PC-9 (cell line): ENCODE data around the gene MCM5. TPM values are rescaled to one million over a fixed set of nuclear protein-coding genes. Genes with fewer than 3 reads are reported as not detected.

Experiments used
- BruUV-seq: library from RNA; stranded (reverse); fragments of 400-500 nt; replicated peaks from 2 replicates; lab custom pipeline; 2021; lab: Mats Ljungman, UMichigan
- CTCF ChIA-PET: fragments of 300-600 bp; sonication (Branson Sonifier 250); formaldehyde crosslinking; loops from one replicate; lab custom pipeline; 2022; ENCODE audit warnings: antibody characterized with exemption; lab: Charles Lee
- POLR2A ChIA-PET: fragments of 300-600 bp; sonication (Branson Sonifier 250); formaldehyde crosslinking; loops from one replicate; lab custom pipeline; 2022; ENCODE audit warnings: antibody characterized with exemption; ENCODE audit not compliant: unreplicated experiment; lab: Charles Lee
- DNase-seq, 2 experiments: peaks; one replicate each; pipeline versions ENCODE4 v3.0.0 to v3.0.0-alpha.2; 2015 to 2022; ENCODE audit warnings: mixed read lengths in 1 of 2
- H2AFZ ChIP-seq: fragments of 200-600 bp; sonication (generic); 2 replicates; pipeline ENCODE4 v1.8.1; 2017; ENCODE audit warnings: antibody characterized with exemption
- H3F3A ChIP-seq: fragments of 200-600 bp; sonication (generic); 2 replicates; pipeline ENCODE4 v1.8.1; 2017; ENCODE audit warnings: antibody characterized with exemption, mild to moderate bottlenecking, low read depth; ENCODE audit not compliant: insufficient read depth
- H3K27ac ChIP-seq: fragments of 200-600 bp; sonication (generic); 2 replicates; pipeline ENCODE4 v1.6.1; 2016; ENCODE audit warnings: mixed run types
- H3K27me3 ChIP-seq: fragments of 200-600 bp; sonication (generic); 2 replicates; pipeline ENCODE4 v1.6.1; 2016; ENCODE audit warnings: low read depth, mixed run types; ENCODE audit not compliant: insufficient read depth
- H3K36me3 ChIP-seq: fragments of 200-600 bp; sonication (generic); 2 replicates; pipeline ENCODE4 v1.6.1; 2016; ENCODE audit warnings: low read depth, mixed run types
- H3K4me1 ChIP-seq: fragments of 200-600 bp; sonication (generic); replicated peaks from 2 replicates; pipeline ENCODE4 v1.6.1; 2016; ENCODE audit warnings: mixed run types; ENCODE audit not compliant: insufficient read depth
- H3K4me2 ChIP-seq: fragments of 200-600 bp; sonication (generic); 2 replicates; pipeline ENCODE4 v1.6.1; 2017; ENCODE audit warnings: mixed run types
- H3K4me3 ChIP-seq: fragments of 200-600 bp; sonication (generic); 2 replicates; pipeline ENCODE4 v1.6.1; 2016; ENCODE audit warnings: mixed run types
- H3K79me2 ChIP-seq: fragments of 200-600 bp; sonication (generic); 2 replicates; pipeline ENCODE4 v1.6.1; 2017; ENCODE audit warnings: low read depth, mixed run types
- H3K9me2 ChIP-seq: fragments of 200-600 bp; sonication (generic); 2 replicates; pipeline ENCODE4 v1.8.1; 2017; ENCODE audit warnings: mild to moderate bottlenecking; ENCODE audit not compliant: insufficient read depth
- H3K9me3 ChIP-seq: fragments of 200-600 bp; sonication (generic); 2 replicates; pipeline ENCODE4 v1.8.1; 2016; ENCODE audit warnings: low read depth; ENCODE audit not compliant: insufficient read depth
- H4K20me1 ChIP-seq: fragments of 200-600 bp; sonication (generic); 2 replicates; pipeline ENCODE4 v1.8.1; 2017; ENCODE audit not compliant: insufficient read depth
- EZH2 ChIP-seq: fragments of 200-600 bp; sonication (generic); IDR thresholded peaks from 2 replicates; pipeline ENCODE4 v1.8.0; 2017; ENCODE audit warnings: antibody characterized with exemption, low read depth
- intact Hi-C: fragments of 100-400 bp; cut with micrococcal nuclease; formaldehyde crosslinking; loops from one replicate; pipeline ENCODE4 v1.10.0; 2022; ENCODE audit not compliant: unreplicated experiment
- total RNA-seq: library from RNA; stranded (reverse); gene quantifications from 2 replicates; pipeline ENCODE4 v1.2.3, GENCODE V29; 2021
- TF ChIP-seq, protein P1 (sequence below): fragments of 200-600 bp; sonication (generic); conservative IDR thresholded peaks from 2 replicates; pipeline ENCODE4 v1.6.1; 2017; ENCODE audit warnings: mixed run types, antibody characterized with exemption, mild to moderate bottlenecking, moderate library complexity

The MCM5 gene
- total RNA-seq, 1 experiment from 2014 or later: 115 TPM

DNA sequence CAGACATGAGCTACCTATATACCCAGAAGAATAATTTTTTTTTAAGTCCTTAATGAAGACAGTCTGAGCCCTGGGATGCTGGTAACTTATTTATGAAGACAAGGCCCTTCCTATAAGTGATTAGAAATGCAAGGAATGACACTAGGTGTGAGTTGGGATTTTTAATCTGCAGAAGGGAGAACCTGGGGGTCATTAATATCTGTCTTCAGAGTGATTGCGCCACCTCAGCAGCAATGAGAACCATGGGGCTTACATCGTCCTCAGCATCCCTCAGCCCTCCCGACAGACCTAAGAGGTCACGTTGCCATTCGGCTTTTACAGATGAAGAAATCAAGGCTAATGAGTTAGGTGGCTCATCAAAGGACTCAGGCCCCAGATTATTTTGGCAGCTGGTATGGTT, 55.6 kb downstream of the MCM5 start:
- no peaks in the 10 kb centered on the region for H3K4me1 ChIP-seq
- H4K20me1 ChIP-seq: no peaks in the 10 kb centered on the region
- intact Hi-C loops: no loop called here
- no peaks in the 10 kb centered on the region for H3K9me2 ChIP-seq
- peaks cover 18% of the 10 kb centered on the region; the same call in 1 of the 2 replicates for H3F3A ChIP-seq
- no peak for DNase-seq
- H3K36me3 ChIP-seq: no peaks in the 10 kb centered on the region
- CTCF ChIA-PET: no interaction called here
- BruUV-seq: no TSS peak
- no peaks in the 10 kb centered on the region for H3K27me3 ChIP-seq
- no peak overlapping the region for H2AFZ ChIP-seq
- POLR2A ChIA-PET: interaction anchor here (0.6 kb wide), 1 partner anchor 200 kb away, joined by 8 read pairs; no protein-coding TSS in a partner anchor
- no peak for TF ChIP-seq EZH2
- TF ChIP-seq, protein P1, sequence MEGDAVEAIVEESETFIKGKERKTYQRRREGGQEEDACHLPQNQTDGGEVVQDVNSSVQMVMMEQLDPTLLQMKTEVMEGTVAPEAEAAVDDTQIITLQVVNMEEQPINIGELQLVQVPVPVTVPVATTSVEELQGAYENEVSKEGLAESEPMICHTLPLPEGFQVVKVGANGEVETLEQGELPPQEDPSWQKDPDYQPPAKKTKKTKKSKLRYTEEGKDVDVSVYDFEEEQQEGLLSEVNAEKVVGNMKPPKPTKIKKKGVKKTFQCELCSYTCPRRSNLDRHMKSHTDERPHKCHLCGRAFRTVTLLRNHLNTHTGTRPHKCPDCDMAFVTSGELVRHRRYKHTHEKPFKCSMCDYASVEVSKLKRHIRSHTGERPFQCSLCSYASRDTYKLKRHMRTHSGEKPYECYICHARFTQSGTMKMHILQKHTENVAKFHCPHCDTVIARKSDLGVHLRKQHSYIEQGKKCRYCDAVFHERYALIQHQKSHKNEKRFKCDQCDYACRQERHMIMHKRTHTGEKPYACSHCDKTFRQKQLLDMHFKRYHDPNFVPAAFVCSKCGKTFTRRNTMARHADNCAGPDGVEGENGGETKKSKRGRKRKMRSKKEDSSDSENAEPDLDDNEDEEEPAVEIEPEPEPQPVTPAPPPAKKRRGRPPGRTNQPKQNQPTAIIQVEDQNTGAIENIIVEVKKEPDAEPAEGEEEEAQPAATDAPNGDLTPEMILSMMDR: no peak
- H3K4me3 ChIP-seq: no peak overlapping the region
- H3K4me2 ChIP-seq: no peak overlapping the region
- no peaks in the 10 kb centered on the region for H3K79me2 ChIP-seq
- H3K27ac ChIP-seq: no peak overlapping the region
- no peaks in the 10 kb centered on the region for H3K9me3 ChIP-seq

GRCh38 chr22:35456757-35457156, 56.8 kb downstream of the MCM5 start:
- Histone ChIP-seq H3K4me2 (no peak overlapping the region), H3K9me3 (no peaks in the 10 kb centered on the region), H3K27ac (no peak overlapping the region), H4K20me1 (no peaks in the 10 kb centered on the region), H3K9me2 (no peaks in the 10 kb centered on the region), H3F3A (peaks cover 18% of the 10 kb centered on the region; the same call in 1 of the 2 replicates), H3K27me3 (no peaks in the 10 kb centered on the region), H3K4me3 (no peak overlapping the region), H3K79me2 (no peaks in the 10 kb centered on the region), H3K4me1 (no peaks in the 10 kb centered on the region), H3K36me3 (no peaks in the 10 kb centered on the region), H2AFZ (no peak overlapping the region)
- TF ChIP-seq, protein P1: no peak
- TF ChIP-seq EZH2: no peak
- ChIA-PET CTCF (interaction anchor here (0.7 kb wide), 1 partner anchor 68 kb away, joined by 5 read pairs; no protein-coding TSS in a partner anchor), POLR2A (no interaction called here)
- BruUV-seq: no TSS peak
- DNase-seq: no peak
- intact Hi-C loops: no loop called here

GRCh38 chr22:35457729-35458546, 58.0 kb downstream of the MCM5 start:
- H3K4me2 ChIP-seq: no peak overlapping the region
- CTCF ChIA-PET: interaction anchor here (0.6 kb wide), 1 partner anchor 248 kb away, joined by 12 read pairs; no protein-coding TSS in a partner anchor
- DNase-seq: no peak

More at GRCh38 chr22:35457729-35458546, 58.0 kb downstream of the MCM5 start:
- Histone ChIP-seq H3K27me3 (no peaks in the 10 kb centered on the region), H3K36me3 (no peaks in the 10 kb centered on the region), H3K4me1 (no peaks in the 10 kb centered on the region), H3F3A (peaks cover 18% of the 10 kb centered on the region; the same call in 1 of the 2 replicates), H3K4me3 (no peak overlapping the region), H3K9me3 (no peaks in the 10 kb centered on the region), H3K27ac (no peak overlapping the region), H2AFZ (no peak overlapping the region), H3K9me2 (no peaks in the 10 kb centered on the region), H4K20me1 (no peaks in the 10 kb centered on the region), H3K79me2 (no peaks in the 10 kb centered on the region)
- intact Hi-C loops: no loop called here
- TF ChIP-seq, protein P1: no peak
- TF ChIP-seq EZH2: no peak
- BruUV-seq: no TSS peak
- POLR2A ChIA-PET: no interaction called here
